ENCODE measurements around the gene VPS41. TPM values are rescaled to one million over a fixed set of nuclear protein-coding genes. Genes with fewer than 3 reads are reported as not detected.

Gene VPS41
- total and polyA plus RNA-seq, 2 of the 13 experiments (the other 11 are each of a cell fraction or from before 2014, with no cell fraction given): 12.1 to 43.4 TPM

DNA sequence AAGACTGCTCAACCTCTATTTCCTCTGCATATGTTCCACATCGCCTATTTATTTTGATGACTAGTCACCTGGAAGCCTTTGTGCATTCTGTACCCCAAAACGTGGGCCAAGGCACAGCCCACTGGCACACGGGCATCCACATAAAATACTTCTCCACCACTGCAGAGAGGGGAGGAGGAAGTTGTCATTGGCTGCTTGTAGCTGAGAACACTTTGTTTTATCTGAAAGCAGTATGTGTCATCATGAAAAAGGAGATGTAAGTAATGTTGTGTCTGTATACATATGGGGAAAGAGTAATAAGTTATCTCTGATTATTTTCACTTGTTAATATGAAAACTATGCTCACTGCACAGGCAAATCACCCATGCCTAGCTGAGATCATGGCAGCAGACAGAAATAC, 229.6 kb downstream of the VPS41 start (continued):
- no peak for TF ChIP-seq ZNF180 (CRISPR knock-in tag; IDR thresholded peaks at IDR 0.05; ENCODE audit: borderline replicate concordance, low read depth)

DNA sequence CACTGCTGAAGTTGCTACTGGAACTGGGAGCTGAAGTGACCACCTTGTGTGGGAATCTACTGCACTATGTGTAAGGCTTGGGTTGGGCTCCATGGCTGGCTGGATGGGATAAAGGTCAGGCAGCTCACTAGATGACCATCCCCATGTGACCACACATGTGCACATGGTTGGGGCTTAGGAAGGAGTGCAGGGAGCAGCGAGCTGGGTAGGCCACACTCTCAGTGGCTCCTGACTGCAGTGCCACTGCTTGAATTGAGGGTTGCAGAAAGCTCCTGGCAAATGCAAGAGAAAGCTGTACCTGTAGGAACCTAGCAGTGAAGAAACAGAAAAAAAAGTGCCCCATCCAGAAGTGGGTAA, 230.3 kb downstream of the VPS41 start:
- BruUV-seq (replicated peaks): no TSS peak
- WGBS (ENCODE audit: low lambda C conversion rate): 0% methylated on average over 1 of the region's 1 CpG

More for the DNA sequence above, 230.3 kb downstream of the VPS41 start:
- Histone ChIP-seq H3K27me3 (ENCODE audit: control insufficient read depth in 1 of 2, insufficient read depth in 2 of 2, low read length in 2 of 2) (no peaks in the 10 kb centered on the region), H2AFZ (ENCODE audit: low read length) (no peak overlapping the region), H3K4me1 (ENCODE audit: insufficient read depth, low read length) (no peaks in the 10 kb centered on the region), H3K9ac (ENCODE audit: insufficient read depth, low read depth, low read length) (no peak overlapping the region), H3K79me2 (ENCODE audit: insufficient read depth, low read length) (no peaks in the 10 kb centered on the region), H3K27ac (ENCODE audit: extremely low read length, insufficient read depth, low read length) (no peak overlapping the region), H3K4me3 (replicated peaks in 1 of 3; ENCODE audit: insufficient read depth in 1 of 3, low read depth in 2 of 3, low read length in 3 of 3) (no peak overlapping the region), H3K4me2 (ENCODE audit: low read depth, low read length) (no peak overlapping the region), H3K9me3 (ENCODE audit: low read length) (no peaks in the 10 kb centered on the region), H4K20me1 (ENCODE audit: insufficient read depth, low read length) (no peaks in the 10 kb centered on the region), H3K36me3 (replicated peaks in 1 of 2; ENCODE audit: control insufficient read depth in 1 of 2, insufficient read depth in 2 of 2, low read length in 2 of 2) (no peaks in the 10 kb centered on the region)
- in situ Hi-C loops (cut with HindIII; ENCODE audit: extremely low pct_ligation_motif_present, low pct_unique_long_range_greater_than_20kb): no loop called here
- DNase-seq (ENCODE audit: low spot score) (no peak), FAIRE-seq (no peak), ATAC-seq (no peak)
- intact Hi-C loops (cut with micrococcal nuclease; ENCODE audit: unreplicated experiment): no loop called here
- POLR2A ChIA-PET: no interaction called here
- TF ChIP-seq BCLAF1 (IDR thresholded peaks at IDR 0.05) (no peak), KLF11 (CRISPR knock-in tag; IDR thresholded peaks at IDR 0.05) (no peak), ZNF570 (CRISPR knock-in tag; IDR thresholded peaks at IDR 0.05; ENCODE audit: borderline replicate concordance) (no peak), MATR3 (CRISPR knock-in tag; IDR thresholded peaks at IDR 0.05) (no peak), SYNCRIP (IDR thresholded peaks at IDR 0.05; ENCODE audit: insufficient read depth, low read depth, low read length) (no peak), ZSCAN30 (CRISPR knock-in tag; IDR thresholded peaks at IDR 0.05) (no peak), ZNF296 (CRISPR knock-in tag; conservative IDR thresholded peaks at IDR 0.05) (no peak), MIER2 (CRISPR knock-in tag; IDR thresholded peaks at IDR 0.05) (no peak)
- TF ChIP-seq, protein P1, sequence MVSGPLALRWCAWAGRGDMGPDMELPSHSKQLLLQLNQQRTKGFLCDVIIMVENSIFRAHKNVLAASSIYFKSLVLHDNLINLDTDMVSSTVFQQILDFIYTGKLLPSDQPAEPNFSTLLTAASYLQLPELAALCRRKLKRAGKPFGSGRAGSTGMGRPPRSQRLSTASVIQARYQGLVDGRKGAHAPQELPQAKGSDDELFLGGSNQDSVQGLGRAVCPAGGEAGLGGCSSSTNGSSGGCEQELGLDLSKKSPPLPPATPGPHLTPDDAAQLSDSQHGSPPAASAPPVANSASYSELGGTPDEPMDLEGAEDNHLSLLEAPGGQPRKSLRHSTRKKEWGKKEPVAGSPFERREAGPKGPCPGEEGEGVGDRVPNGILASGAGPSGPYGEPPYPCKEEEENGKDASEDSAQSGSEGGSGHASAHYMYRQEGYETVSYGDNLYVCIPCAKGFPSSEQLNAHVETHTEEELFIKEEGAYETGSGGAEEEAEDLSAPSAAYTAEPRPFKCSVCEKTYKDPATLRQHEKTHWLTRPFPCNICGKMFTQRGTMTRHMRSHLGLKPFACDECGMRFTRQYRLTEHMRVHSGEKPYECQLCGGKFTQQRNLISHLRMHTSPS (CRISPR knock-in tag; IDR thresholded peaks at IDR 0.05; ENCODE audit: low read depth): no peak
- CTCF ChIA-PET (ENCODE audit: low intra/inter-chr PET ratio, low total read pairs): no interaction called here

All from HepG2 (cell line).